K562 (cell line): ENCODE data around the gene FCRL3. TPM values are rescaled to one million over a fixed set of nuclear protein-coding genes. Genes with fewer than 3 reads are reported as not detected.

Experiments used
- ATAC-seq: fragments of 200-7000 bp; cut with Tn5 transposase; 3 replicates; pipeline ENCODE4 v1.9.1; 2020; ENCODE audit warnings: moderate library complexity
- BruUV-seq: library from RNA; stranded (reverse); fragments of 400-500 nt; replicated peaks from 2 replicates; lab custom pipeline; 2021; lab: Mats Ljungman, UMichigan
- CTCF ChIA-PET: fragments of 300-600 bp; formaldehyde crosslinking; extraction: SDS; loops from one replicate; lab custom pipeline; 2021; ENCODE audit warnings: low intra/inter-chr PET ratio; lab: Yijun Ruan, JAX
- POLR2A ChIA-PET: fragments of 300-600, 350-650 bp; sonication (Branson Sonifier 250); formaldehyde crosslinking; extraction: SDS; loops from one replicate; lab custom pipeline; 2021; ENCODE audit warnings: antibody characterized with exemption, inconsistent platforms; lab: Yijun Ruan, JAX
- DNase-seq, 4 experiments: peaks; one replicate each; pipeline versions ENCODE4 v3.0.0 to v3.0.0-alpha.2; 2011 to 2018; ENCODE audit warnings: low spot score in 3 of 4, mixed read lengths in 3 of 4; ENCODE audit errors: extremely low read depth in 1 of 4
- FAIRE-seq: peaks from 2 replicates; lab custom pipeline; 2011; peaks lifted over from hg19 to GRCh38; lab: Jason Lieb, UNC
- H2AFZ ChIP-seq: 2 replicates; pipeline ENCODE4 v1.6.0; 2011; ENCODE audit warnings: low read depth, low read length, control low read depth, inconsistent platforms
- H3K27ac ChIP-seq: fragments of 200-600 bp; 3 replicates; pipeline ENCODE4 v1.8.0; 2011; ENCODE audit warnings: low read depth, mild to moderate bottlenecking, control low read depth, inconsistent platforms, low read length, moderate library complexity, mixed read lengths; ENCODE audit errors: extremely low read depth
- H3K27me3 ChIP-seq, 2 experiments: fragments of 300-600 bp in 1 of 2; 2 replicates in 1 of 2; 3 replicates in 1 of 2; pipeline versions ENCODE4 v1.6.0 to v1.8.0; 2011; ENCODE audit warnings: inconsistent platforms in 2 of 2, low read length in 2 of 2, mild to moderate bottlenecking in 1 of 2, mixed read lengths in 1 of 2, moderate library complexity in 1 of 2; ENCODE audit not compliant: control insufficient read depth in 2 of 2, insufficient read depth in 2 of 2
- H3K36me3 ChIP-seq: fragments of 300-600 bp; 3 replicates; pipeline ENCODE4 v1.8.0; 2011; ENCODE audit warnings: mild to moderate bottlenecking, low read length, inconsistent platforms; ENCODE audit not compliant: control insufficient read depth, insufficient read depth
- H3K4me1 ChIP-seq, 2 experiments: fragments of 200-600 bp in 1 of 2; replicated peaks in 1 of 2; 2 replicates in 1 of 2; 3 replicates in 1 of 2; pipeline versions ENCODE4 v1.5.1 to v1.8.0; 2011; ENCODE audit warnings: inconsistent platforms in 2 of 2, low read length in 2 of 2, mild to moderate bottlenecking in 1 of 2, mixed read lengths in 1 of 2, moderate library complexity in 1 of 2; ENCODE audit not compliant: control insufficient read depth in 2 of 2, insufficient read depth in 2 of 2
- H3K4me2 ChIP-seq: 2 replicates; pipeline ENCODE4 v1.6.1; 2011; ENCODE audit warnings: low read length, control low read depth, inconsistent platforms, mixed read lengths; ENCODE audit not compliant: insufficient read depth
- H3K4me3 ChIP-seq: fragments of 200-600 bp; sonication (generic), shearing (Covaris generic); 2 replicates; pipeline ENCODE4 v1.5.1; 2016; ENCODE audit warnings: control low read depth, inconsistent platforms
- H3K79me2 ChIP-seq: fragments of 200-600 bp; 3 replicates; pipeline ENCODE4 v1.8.0; 2011; ENCODE audit warnings: low read length, inconsistent platforms; ENCODE audit not compliant: control insufficient read depth, insufficient read depth
- H3K9ac ChIP-seq, 2 experiments: 2 replicates each; pipeline versions ENCODE4 v1.6.0 to v1.6.1; 2011; ENCODE audit warnings: low read depth in 2 of 2, low read length in 2 of 2, control low read depth in 1 of 2, inconsistent platforms in 1 of 2, mild to moderate bottlenecking in 1 of 2, mixed read lengths in 1 of 2; ENCODE audit not compliant: insufficient read depth in 1 of 2
- H3K9me1 ChIP-seq: one replicate; pipeline ENCODE4 v1.6.0; 2011; ENCODE audit warnings: inconsistent platforms, mild to moderate bottlenecking, low read length, moderate library complexity; ENCODE audit not compliant: control insufficient read depth, insufficient read depth
- H3K9me3 ChIP-seq: replicated peaks from 2 replicates; pipeline ENCODE4 v1.5.1; 2011; ENCODE audit warnings: low read depth, low read length, inconsistent platforms; ENCODE audit not compliant: control insufficient read depth, insufficient read depth
- H4K20me1 ChIP-seq: replicated peaks from 2 replicates; pipeline ENCODE4 v1.6.1; 2011; ENCODE audit warnings: low read length, inconsistent platforms, mixed read lengths; ENCODE audit not compliant: control insufficient read depth, insufficient read depth
- CBX3 ChIP-seq, 2 experiments: IDR thresholded peaks; 1 replicate in 1 of 2; 2 replicates in 1 of 2; pipeline ENCODE4 v1.6.1; 2012; ENCODE audit warnings: inconsistent platforms in 2 of 2, low read length in 2 of 2, borderline replicate concordance in 1 of 2, control low read depth in 1 of 2
- MTA3 ChIP-seq: fragments of 450-650 bp; formaldehyde crosslinking; IDR thresholded peaks from 2 replicates; pipeline ENCODE4 v1.6.1; 2017; ENCODE audit warnings: mild to moderate bottlenecking, borderline replicate concordance
- NFXL1 ChIP-seq: fragments of 450-650 bp; formaldehyde crosslinking; IDR thresholded peaks from 2 replicates; pipeline ENCODE4 v1.4.0; 2021; ENCODE audit warnings: mild to moderate bottlenecking
- RBM25 ChIP-seq: fragments of 200-400 bp; formaldehyde crosslinking; IDR thresholded peaks from 2 replicates; pipeline ENCODE4 v1.6.1; 2018; ENCODE audit warnings: low read length, low read depth, moderate library complexity; ENCODE audit not compliant: severe bottlenecking
- SNIP1 ChIP-seq: fragments of 450-650 bp; IDR thresholded peaks from 2 replicates; pipeline ENCODE4 v1.7.1; 2017; ENCODE audit warnings: low read depth, mild to moderate bottlenecking
- ZNF146 ChIP-seq: IDR thresholded peaks from one replicate; pipeline ENCODE4 v1.6.1; 2018; ENCODE audit warnings: missing compliant biosample characterization; ENCODE audit not compliant: unreplicated experiment
- ZNF274 ChIP-seq: IDR thresholded peaks from 2 replicates; pipeline ENCODE4 v1.6.1; 2011; ENCODE audit warnings: low read depth, mild to moderate bottlenecking, low read length, moderate library complexity, borderline replicate concordance
- ZNF75A ChIP-seq: fragments of 450-650 bp; formaldehyde crosslinking; IDR thresholded peaks from 2 replicates; pipeline ENCODE4 v1.4.0; 2020; ENCODE audit warnings: mild to moderate bottlenecking
- WGBS: fragments of 100-300 bp; shearing (Covaris generic); methylation state at CpG from one replicate; pipeline ENCODE4 v1.1.6; 2016; ENCODE audit warnings: low coverage, mixed read lengths; ENCODE audit not compliant: insufficient coverage; ENCODE audit errors: missing lambda C conversion rate; 5-methylcytosine and 5-hydroxymethylcytosine counted together
- in situ Hi-C: fragments of 300-500 bp; cut with MboI; formaldehyde crosslinking; loops from 4 replicates; pipeline ENCODE4 v1.15.0; 2018; ENCODE audit warnings: inconsistent platforms, mixed read lengths
- intact Hi-C: fragments of 100-400 bp; cut with micrococcal nuclease; formaldehyde crosslinking; loops from 2 replicates; pipeline ENCODE4 v1.14.2; 2022
- polyA plus RNA-seq, 8 experiments: library from polyadenylated mRNA; depleted of rRNA in 4 of 8; stranded (reverse) in 5 of 8; unstranded in 3 of 8; fragments of >200 nt; fragmentation: Nextera tagmentation in 2 of 8; fragmentation: Illumina TruSeq in 1 of 8; extraction: Ambion mirVana in 2 of 8; extraction: Trizol in 1 of 8; gene quantifications; 2 replicates each; pipeline versions ENCODE4 v1.2.1 to v1.2.3, GENCODE V29; 2011 to 2014; ENCODE audit warnings: inconsistent platforms in 1 of 8, missing spikeins in 1 of 8
- total RNA-seq, 7 experiments: library from RNA; depleted of rRNA in 6 of 7; stranded (reverse); fragments of >200 nt in 6 of 7; fragmentation: Illumina TruSeq in 2 of 7; extraction: Trizol in 2 of 7; gene quantifications; 2 replicates each; pipeline versions ENCODE4 v1.2.1 to v1.2.3, GENCODE V29; 2011 to 2021; ENCODE audit warnings: low replicate concordance in 1 of 7
- TF ChIP-seq, protein P1 (sequence below), 2 experiments: fragments of 450-650 bp; IDR thresholded peaks; 2 replicates each; pipeline ENCODE4 v1.6.1; 2016
- TF ChIP-seq, protein P2 (sequence below): fragments of 450-650 bp; conservative IDR thresholded peaks from 2 replicates; pipeline ENCODE4 v1.6.1; 2016; ENCODE audit warnings: missing genetic modification characterization, low read depth, mild to moderate bottlenecking, missing compliant biosample characterization, moderate library complexity
- TF ChIP-seq, protein P3 (sequence below): fragments of 250-450 bp; sonication (Bioruptor Pico); IDR thresholded peaks from 2 replicates; pipeline ENCODE4 v1.5.0; 2022; ENCODE audit warnings: mild to moderate bottlenecking
- TF ChIP-seq, protein P4 (sequence below), 2 experiments: IDR thresholded peaks; 2 replicates each; pipeline ENCODE4 v1.6.1; 2011; ENCODE audit warnings: borderline replicate concordance in 1 of 2, control low read depth in 1 of 2, low read depth in 1 of 2, low read length in 1 of 2, mild to moderate bottlenecking in 1 of 2, mixed read lengths in 1 of 2, moderate library complexity in 1 of 2; ENCODE audit not compliant: insufficient read depth in 1 of 2, insufficient read length in 1 of 2, poor library complexity in 1 of 2, severe bottlenecking in 1 of 2; ENCODE audit errors: extremely low read depth in 1 of 2

The FCRL3 gene
- total and polyA plus RNA-seq, 9 of the 15 experiments (the other 6 are each of a cell fraction or from before 2014, with no cell fraction given), result not detected

DNA sequence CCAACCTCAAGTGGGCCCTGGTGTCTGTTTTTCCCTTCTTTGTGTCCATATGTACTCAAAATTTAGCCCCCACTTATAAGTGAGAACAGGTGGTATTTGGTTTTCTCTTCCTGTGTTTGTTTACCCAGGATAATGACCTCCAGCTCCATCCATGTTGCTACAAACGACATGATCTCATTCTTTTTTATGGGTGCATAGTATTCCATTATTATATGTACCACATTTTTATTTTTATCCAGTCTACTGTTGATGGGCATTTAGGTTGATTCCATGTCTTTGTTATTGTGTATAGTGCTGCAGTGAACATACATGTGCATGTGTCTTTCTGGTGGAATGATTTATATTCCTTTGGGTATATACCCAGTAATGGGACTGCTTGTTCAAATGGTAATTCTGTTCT, 27.6 kb downstream of the FCRL3 start:
- no peak overlapping the region for H3K27ac ChIP-seq

DNA sequence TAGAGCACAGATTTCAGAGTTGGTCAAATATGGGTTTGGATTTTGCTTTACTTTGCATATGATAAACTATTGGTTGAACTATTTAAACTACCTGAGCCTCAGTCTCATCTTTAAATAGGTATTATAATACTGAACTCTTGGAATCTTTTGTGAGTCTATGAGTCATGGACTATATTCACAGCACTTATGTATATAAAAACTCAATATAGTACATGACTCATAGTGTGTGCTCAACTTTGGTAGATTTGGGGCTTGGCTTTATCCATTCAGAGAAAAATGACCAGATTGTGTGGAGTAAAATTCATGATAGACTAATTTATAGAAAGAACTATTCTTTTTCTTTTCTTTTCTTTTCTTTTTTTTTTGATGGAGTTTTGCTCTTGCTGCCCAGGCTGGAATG, 28.7 kb downstream of the FCRL3 start:
- intact Hi-C loops, result no loop called here
- H3K27me3 ChIP-seq, result no peaks in the 10 kb centered on the region
- H3K9me1 ChIP-seq, result no peaks in the 10 kb centered on the region
- DNase-seq (no peak), ATAC-seq (no peak), FAIRE-seq (no peak)
- no peak overlapping the region for H3K9ac ChIP-seq
- CTCF ChIA-PET, result no interaction called here
- H3K79me2 ChIP-seq, result no peaks in the 10 kb centered on the region
- H2AFZ ChIP-seq, result no peak overlapping the region
- POLR2A ChIA-PET, result no interaction called here
- in situ Hi-C loops, result no loop called here
- H3K27ac ChIP-seq, result no peak overlapping the region
- no peak overlapping the region for H3K4me3 ChIP-seq
- no peaks in the 10 kb centered on the region for H3K9me3 ChIP-seq
- no peak overlapping the region for H3K4me2 ChIP-seq
- no peaks in the 10 kb centered on the region for H4K20me1 ChIP-seq
- no peaks in the 10 kb centered on the region for H3K4me1 ChIP-seq
- no TSS peak for BruUV-seq
- no peaks in the 10 kb centered on the region for H3K36me3 ChIP-seq
- TF ChIP-seq ZNF274 (no peak), MTA3 (no peak), NFXL1 (CRISPR knock-in tag) (no peak), CBX3 (IDR thresholded peaks at IDR 0.05; ENCODE audit: borderline replicate concordance in 1 of 2, low read length in 2 of 2) (no peak), ZNF75A (no peak)
- TF ChIP-seq, protein P1, sequence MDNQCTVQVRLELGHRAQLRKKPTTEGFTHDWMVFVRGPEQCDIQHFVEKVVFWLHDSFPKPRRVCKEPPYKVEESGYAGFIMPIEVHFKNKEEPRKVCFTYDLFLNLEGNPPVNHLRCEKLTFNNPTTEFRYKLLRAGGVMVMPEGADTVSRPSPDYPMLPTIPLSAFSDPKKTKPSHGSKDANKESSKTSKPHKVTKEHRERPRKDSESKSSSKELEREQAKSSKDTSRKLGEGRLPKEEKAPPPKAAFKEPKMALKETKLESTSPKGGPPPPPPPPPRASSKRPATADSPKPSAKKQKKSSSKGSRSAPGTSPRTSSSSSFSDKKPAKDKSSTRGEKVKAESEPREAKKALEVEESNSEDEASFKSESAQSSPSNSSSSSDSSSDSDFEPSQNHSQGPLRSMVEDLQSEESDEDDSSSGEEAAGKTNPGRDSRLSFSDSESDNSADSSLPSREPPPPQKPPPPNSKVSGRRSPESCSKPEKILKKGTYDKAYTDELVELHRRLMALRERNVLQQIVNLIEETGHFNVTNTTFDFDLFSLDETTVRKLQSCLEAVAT (IDR thresholded peaks at IDR 0.05), result no peak
- TF ChIP-seq, protein P2, sequence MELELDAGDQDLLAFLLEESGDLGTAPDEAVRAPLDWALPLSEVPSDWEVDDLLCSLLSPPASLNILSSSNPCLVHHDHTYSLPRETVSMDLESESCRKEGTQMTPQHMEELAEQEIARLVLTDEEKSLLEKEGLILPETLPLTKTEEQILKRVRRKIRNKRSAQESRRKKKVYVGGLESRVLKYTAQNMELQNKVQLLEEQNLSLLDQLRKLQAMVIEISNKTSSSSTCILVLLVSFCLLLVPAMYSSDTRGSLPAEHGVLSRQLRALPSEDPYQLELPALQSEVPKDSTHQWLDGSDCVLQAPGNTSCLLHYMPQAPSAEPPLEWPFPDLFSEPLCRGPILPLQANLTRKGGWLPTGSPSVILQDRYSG, result no peak
- TF ChIP-seq, protein P3, sequence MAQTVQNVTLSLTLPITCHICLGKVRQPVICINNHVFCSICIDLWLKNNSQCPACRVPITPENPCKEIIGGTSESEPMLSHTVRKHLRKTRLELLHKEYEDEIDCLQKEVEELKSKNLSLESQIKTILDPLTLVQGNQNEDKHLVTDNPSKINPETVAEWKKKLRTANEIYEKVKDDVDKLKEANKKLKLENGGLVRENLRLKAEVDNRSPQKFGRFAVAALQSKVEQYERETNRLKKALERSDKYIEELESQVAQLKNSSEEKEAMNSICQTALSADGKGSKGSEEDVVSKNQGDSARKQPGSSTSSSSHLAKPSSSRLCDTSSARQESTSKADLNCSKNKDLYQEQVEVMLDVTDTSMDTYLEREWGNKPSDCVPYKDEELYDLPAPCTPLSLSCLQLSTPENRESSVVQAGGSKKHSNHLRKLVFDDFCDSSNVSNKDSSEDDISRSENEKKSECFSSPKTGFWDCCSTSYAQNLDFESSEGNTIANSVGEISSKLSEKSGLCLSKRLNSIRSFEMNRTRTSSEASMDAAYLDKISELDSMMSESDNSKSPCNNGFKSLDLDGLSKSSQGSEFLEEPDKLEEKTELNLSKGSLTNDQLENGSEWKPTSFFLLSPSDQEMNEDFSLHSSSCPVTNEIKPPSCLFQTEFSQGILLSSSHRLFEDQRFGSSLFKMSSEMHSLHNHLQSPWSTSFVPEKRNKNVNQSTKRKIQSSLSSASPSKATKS (CRISPR knock-in tag), result no peak
- TF ChIP-seq, protein P4, sequence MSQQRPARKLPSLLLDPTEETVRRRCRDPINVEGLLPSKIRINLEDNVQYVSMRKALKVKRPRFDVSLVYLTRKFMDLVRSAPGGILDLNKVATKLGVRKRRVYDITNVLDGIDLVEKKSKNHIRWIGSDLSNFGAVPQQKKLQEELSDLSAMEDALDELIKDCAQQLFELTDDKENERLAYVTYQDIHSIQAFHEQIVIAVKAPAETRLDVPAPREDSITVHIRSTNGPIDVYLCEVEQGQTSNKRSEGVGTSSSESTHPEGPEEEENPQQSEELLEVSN (IDR thresholded peaks at IDR 0.05; ENCODE audit: borderline replicate concordance in 1 of 2, extremely low read depth in 1 of 2, insufficient read depth in 1 of 2, insufficient read length in 1 of 2, low read depth in 1 of 2, low read length in 1 of 2, poor library complexity in 1 of 2, severe bottlenecking in 1 of 2), result no peak

More for the DNA sequence above, 27.6 kb downstream of the FCRL3 start:
- FAIRE-seq (no peak), DNase-seq (no peak), ATAC-seq (no peak)
- Histone ChIP-seq H3K4me2 (no peak overlapping the region), H3K4me3 (no peak overlapping the region), H3K9me3 (no peaks in the 10 kb centered on the region), H3K4me1 (no peaks in the 10 kb centered on the region), H3K79me2 (no peaks in the 10 kb centered on the region), H3K27me3 (no peaks in the 10 kb centered on the region), H3K9me1 (no peaks in the 10 kb centered on the region), H3K9ac (no peak overlapping the region), H4K20me1 (no peaks in the 10 kb centered on the region), H2AFZ (no peak overlapping the region), H3K36me3 (no peaks in the 10 kb centered on the region)
- CTCF ChIA-PET, result no interaction called here
- in situ Hi-C loops, result no loop called here
- TF ChIP-seq RBM25 (peak; percentile 10), ZNF146 (CRISPR knock-in tag) (peak; percentile 32), SNIP1 (no peak)
- 0% methylated on average over 1 of the region's 1 CpG for WGBS
- BruUV-seq, result no TSS peak
- POLR2A ChIA-PET, result no interaction called here
- intact Hi-C loops, result no loop called here
